GM18517 (cell line): ENCODE data around the gene PCBP3.
"Not testable (repeated sequence)": the region's sequence is repeated elsewhere in the genome, so short reads cannot be mapped to it uniquely, and the experiment has no call there.

Experiments used
- ATAC-seq: cut with Tn5 transposase; IDR thresholded peaks from one replicate; pipeline ENCODE4 v1.9.1; 2021; ENCODE audit warnings: mild to moderate bottlenecking, moderate library complexity; ENCODE audit not compliant: unreplicated experiment

PCBP3 gene

GRCh38 chr21:45802956-45803617 lies 159.6 kb downstream of the PCBP3 start:
- ATAC-seq = no peak

GRCh38 chr21:45803618-45804340 lies 160.3 kb downstream of the PCBP3 start:
- no peak for ATAC-seq

- no peak for ATAC-seq
Observed at GRCh38 chr21:45804809-45805313, 161.3 kb downstream of the PCBP3 start.

- ATAC-seq = no peak
Observed at GRCh38 chr21:45805321-45805720, 161.8 kb downstream of the PCBP3 start.

- no peak for ATAC-seq
Observed at GRCh38 chr21:45806042-45806441, 162.5 kb downstream of the PCBP3 start.

GRCh38 chr21:45808663-45809062 lies 165.1 kb downstream of the PCBP3 start:
- ATAC-seq = not testable (repeated sequence)

GRCh38 chr21:45809421-45809820 lies 165.9 kb downstream of the PCBP3 start:
- no peak for ATAC-seq

- ATAC-seq = no peak
Observed at GRCh38 chr21:45811136-45811535, 167.6 kb downstream of the PCBP3 start.

GRCh38 chr21:45814210-45814940 lies 170.8 kb downstream of the PCBP3 start:
- ATAC-seq = not testable (repeated sequence)

- ATAC-seq = not testable (repeated sequence)
Observed at GRCh38 chr21:45815781-45816180, 172.3 kb downstream of the PCBP3 start.

- ATAC-seq = no peak
Observed at GRCh38 chr21:45816794-45817193, 173.3 kb downstream of the PCBP3 start.

GRCh38 chr21:45817345-45817744 lies 173.8 kb downstream of the PCBP3 start:
- no peak for ATAC-seq

GRCh38 chr21:45818276-45818903 lies 174.9 kb downstream of the PCBP3 start:
- ATAC-seq = no peak

GRCh38 chr21:45818904-45819285 lies 175.4 kb downstream of the PCBP3 start:
- no peak for ATAC-seq

- no peak for ATAC-seq
Observed at GRCh38 chr21:45819478-45820170, 176.1 kb downstream of the PCBP3 start.

GRCh38 chr21:45820171-45821091 lies 176.9 kb downstream of the PCBP3 start:
- ATAC-seq = no peak

- no peak for ATAC-seq
Observed at GRCh38 chr21:45821315-45821962, 177.9 kb downstream of the PCBP3 start.

- no peak for ATAC-seq
Observed at GRCh38 chr21:45821998-45822397, 178.5 kb downstream of the PCBP3 start.
